Heart left ventricle (tissue), 13 donors: ENCODE data around the gene SMIM8.

Source experiments
- CTCF ChIP-seq, 12 donors: fragments of 200-600 bp; sonication (generic) in 4 of 12; IDR thresholded peaks; one replicate each; pipeline versions ENCODE4 v1.5.0 to v1.8.0; 2018 to 2022; ENCODE audit warnings: antibody characterized with exemption in 12 of 12, mild to moderate bottlenecking in 5 of 12
- POLR2A ChIP-seq, 2 donors: fragments of 450-650 bp; IDR thresholded peaks; one replicate each; pipeline ENCODE4 v1.6.1; 2017; ENCODE audit warnings: antibody characterized with exemption in 2 of 2, mild to moderate bottlenecking in 2 of 2, moderate library complexity in 2 of 2
- donor health status: ischemic (EF 13 %, LVEDD 7.1; RV severe dilation, severe dysfunction).
- donor health status: DM: no; HTN: yes; CAD: no.
- donor health status: DM: no; HTN: no; CAD: no.
- donor health status: ischemic (EF 25% LVEDD 6.9; RV normal size, moderate dysfunction).
- donor health status: ischemic (EF 25% LVEDD 5.7; RV mildly dilated, moderate dysfunction).
- donor health status: ischemic (EF 35%, LVEDD 5.7; RV mildly dilated, moderate dysfunction).
- donor health status: nonischemic (EF 11% LVEDD 7.7; RV severe dilation, severe dysfunction).
- donor health status: DM: yes; HTN: yes; CAD: no.
- donor health status: PGD.
- donor health status: ischemic (EF 29% LVEDD 5.4; RV normal size, mild dysfunction).
- donor health status: nonischemic (EF 23%, LVEDD 6.1; RV moderate dilation, normal function).

- no peak for TF ChIP-seq CTCF (IDR thresholded peaks at IDR 0.05)
- TF ChIP-seq POLR2A (IDR thresholded peaks at IDR 0.05) = no peak
These were observed 51.0 kb downstream of the SMIM8 start for GRCh38 chr6:87373377-87373776.
